HCEC 1CT (cell line): Measurements from ENCODE around the gene CARD9.

Source experiments
- DNase-seq: peaks from one replicate; pipeline ENCODE4 v3.0.0-alpha.2; 2017

The CARD9 gene

DNA sequence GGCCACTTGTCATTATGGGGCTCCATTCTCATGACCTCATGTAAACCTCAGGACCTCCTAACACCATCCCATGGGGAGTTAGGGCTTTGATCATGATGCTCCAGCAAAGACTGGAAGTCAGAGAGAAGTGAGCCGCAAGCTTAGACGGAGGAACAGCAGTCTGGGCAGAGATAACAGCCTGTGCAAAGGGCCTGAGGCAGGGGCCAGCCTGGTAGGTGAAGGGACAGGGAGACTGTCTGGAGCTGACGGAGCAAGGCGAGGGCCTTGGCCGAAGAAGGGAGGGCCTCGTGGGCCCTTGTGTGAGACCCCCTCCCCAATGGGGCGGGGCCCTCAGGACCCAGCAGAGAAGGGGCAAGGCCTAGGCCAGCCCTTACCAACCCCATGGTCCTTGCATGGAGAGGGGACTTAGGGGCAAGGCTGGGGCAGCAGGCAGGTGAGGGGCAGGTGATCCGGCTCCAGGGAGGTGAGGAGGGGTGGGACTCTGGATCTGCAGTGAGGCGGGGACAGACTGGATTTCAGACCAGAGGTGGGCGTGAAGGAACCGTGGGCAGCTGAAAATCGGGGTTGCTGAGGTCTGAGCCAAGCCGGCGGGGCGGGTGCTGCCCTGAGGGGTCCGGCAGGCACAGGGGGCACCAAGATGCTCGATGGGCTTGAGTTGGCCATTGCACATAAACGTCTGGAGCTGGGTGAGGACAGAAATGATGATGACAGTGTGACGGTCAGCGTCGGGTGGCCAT, 28.8 kb downstream of the CARD9 start:
- DNase-seq = no peak

DNA sequence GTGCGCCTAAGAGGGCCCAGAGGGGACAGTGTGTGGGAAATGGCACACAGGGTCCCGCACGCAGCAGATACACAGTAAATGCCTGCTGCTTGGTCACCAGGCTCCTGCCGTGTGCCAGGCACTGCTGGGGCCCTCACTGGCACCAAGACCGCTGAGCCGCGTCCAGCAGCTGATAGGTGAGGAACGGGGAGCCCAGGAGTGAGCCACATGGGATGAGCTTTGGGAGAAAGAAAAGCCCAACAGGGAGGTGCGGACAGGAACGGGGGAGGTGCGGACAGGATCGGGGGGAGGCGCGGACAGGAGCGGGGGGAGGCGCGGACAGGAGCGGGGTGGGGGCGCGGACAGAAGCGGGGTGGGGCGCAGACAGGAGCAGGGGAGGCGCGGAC, 29.6 kb downstream of the CARD9 start:
- no peak for DNase-seq

DNA sequence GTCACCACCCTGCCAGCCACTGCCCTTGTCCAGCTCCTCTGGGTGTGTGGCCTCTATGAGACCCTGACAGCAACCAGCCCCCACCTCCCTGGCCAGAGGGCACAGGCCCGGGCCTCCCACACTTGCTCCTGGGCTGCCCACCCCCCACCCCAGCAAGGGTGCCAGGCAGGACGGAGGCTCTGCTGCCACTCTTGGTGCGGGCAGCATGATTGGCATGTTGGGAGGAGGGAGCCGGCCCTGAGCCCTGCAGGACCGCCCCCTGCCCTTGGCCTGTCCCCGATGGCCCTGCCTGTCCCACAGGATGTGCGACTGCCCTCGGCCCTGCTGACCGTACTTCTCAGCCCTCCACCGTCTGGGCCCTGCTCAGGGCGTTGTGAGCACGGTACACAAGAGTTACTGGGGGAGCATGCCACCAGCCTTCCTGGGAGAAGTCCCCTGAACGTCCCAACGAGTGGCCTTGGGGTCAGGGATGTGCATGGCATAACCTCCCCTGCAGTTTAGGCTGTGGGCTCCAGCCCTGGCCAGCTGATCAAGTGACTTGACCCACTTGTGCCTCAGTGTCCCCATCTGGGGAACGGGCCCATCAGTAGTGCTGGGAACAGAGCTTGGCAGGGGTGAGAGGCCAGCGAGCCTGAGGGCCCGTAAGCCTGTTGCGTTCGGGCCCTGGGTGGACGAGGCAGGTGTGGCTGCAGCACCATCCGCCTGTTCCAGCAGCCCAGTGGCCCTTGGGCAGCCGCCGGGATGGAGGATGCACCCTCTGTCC, 30.2 kb downstream of the CARD9 start:
- no peak for DNase-seq

DNA sequence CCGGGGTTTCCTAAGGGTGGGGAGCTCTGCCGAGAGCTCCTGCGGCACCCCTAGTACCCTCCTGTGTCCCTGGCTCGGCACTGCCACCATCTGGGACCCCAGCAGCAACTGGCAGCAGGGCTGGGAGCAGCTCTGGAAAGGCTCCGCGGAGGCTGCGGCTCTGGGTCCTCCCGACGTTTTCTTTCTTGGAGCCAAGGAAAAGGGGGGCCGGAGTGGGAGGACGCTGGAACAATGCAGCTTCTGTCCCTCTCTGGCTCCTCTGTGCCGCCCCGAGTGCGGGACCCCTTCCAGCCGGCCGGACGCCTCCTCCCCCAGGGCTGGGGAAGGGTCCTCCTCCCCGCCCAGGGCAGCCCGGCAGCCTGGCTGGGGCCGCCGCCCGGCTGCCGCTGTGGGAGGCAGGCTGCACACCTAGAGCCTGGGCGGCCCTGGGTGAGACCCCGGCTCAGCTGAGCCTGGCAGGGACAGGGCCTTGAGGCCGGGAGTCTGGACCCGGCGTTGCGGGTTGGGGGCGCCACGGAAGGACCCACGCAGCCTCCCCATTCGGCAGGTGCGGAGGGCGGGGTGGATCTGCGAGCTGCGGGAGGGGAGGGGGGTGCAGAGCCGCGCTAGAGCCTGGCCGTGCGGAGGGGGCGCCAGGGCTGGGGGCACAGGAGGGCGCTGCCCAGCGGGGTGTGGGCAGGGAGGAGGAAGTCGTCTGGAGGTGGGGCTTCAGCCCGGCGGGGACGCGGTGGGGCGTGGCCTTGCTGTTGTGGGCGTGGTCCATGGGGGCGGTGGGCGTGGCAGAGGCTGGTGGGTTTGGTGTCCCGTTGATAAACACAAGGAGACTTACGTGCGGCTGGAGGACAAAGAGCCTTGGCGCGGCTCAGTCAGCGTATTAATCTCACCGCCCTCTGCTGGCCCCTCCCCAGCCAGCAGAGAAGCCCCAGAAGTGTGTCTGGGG, 31.0 kb downstream of the CARD9 start:
- DNase-seq = peak; percentile 19

DNA sequence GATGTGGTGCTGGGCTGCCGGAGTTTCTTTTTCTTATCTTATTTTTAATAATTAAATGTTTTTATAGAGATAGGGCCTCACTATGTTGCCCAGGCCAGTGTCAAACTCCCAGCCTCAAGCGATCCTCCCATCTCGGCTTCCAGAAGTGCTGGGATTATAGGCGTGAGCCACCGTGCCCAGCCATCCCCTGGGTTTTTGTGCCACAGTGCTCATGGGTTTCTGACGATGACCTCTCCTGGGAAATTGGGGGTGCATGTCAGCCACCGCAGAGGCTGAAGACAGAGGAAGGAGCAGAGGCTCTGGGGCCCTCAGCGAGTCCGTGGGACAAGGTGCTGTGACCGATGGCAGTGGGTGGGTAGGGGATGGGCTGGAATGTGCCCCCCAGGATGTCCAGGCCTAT, 31.7 kb downstream of the CARD9 start:
- DNase-seq = no peak

DNA sequence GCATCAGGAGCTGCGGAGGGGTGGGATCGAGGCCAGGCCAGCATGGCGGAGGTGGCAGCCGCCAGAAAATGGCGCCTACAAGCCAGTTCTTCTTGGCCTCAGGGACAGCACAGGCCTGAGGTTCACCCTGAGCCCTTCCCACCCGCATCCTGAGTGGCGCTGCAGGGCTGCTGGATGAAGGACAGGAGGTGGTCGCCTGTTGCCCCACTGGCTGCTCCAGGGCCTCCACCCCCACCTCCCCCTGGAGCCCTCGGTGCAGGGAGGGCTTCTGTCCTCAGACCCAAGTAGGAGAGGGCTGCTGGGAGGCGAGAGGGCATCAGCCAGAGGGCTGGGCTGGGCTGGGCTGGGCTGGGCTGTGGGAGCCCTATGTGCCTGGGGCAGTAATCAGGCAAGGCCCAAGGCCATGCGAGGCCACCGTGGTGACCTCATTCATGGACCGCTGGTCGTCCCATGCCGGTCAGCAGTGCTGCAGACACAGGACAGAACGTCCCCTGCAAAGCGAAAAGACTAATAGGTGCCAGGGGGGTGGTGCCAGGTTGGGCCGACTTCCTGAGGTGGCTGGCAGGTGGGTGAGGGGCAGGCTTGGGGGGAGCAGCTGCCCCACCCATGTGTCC, 32.3 kb downstream of the CARD9 start:
- no peak for DNase-seq

DNA sequence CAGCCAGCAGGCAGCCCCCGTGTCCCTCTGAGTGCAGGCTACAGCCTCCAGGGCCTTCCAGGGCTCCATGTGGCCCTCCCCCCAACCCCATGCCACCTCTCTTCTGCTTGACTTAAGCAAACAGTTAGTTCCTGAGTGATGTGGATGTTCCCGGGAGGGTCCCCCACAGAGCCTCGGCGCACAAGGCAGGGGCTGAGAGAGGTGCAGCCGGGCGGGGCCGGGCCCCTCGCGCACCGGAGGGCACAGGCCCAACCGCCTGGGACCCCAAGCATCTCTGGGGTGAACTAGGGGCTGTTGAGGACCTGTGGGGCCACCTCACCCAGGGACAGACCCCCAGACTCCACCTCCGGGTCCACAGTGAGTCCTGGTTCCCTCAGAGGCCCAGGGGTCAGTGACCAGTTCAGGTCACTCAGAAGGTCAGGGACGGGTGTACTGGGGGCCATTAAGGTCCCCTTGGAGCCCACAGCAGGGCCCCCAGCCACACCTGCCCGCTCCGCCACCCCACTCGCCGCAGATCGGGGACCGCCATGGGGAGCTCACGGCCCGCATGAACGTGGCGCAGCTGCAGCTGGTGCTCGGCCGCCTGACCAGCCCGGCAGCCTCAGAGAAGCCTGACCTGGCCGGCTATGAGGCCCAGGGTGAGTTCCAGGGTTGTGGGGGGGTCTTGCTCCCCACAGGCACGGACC, 33.0 kb downstream of the CARD9 start:
- DNase-seq = no peak

DNA sequence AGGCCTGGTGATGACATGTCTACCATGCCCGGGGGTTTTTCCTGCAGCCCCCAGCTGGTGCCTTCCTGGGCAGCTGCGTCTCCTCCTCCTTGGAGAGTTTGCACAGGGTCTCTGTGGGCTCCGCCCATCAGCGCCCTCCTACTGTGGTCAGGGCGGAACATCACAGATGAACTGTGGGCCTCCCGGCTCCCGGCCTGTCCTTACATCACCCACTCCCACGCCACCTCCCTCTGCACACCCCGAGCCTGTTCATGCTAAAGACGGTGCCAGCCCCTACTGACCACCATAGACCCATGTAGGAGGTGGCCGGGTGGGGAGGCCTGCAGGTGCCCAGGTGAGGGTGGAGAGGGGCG, 33.5 kb downstream of the CARD9 start:
- DNase-seq = no peak

DNA sequence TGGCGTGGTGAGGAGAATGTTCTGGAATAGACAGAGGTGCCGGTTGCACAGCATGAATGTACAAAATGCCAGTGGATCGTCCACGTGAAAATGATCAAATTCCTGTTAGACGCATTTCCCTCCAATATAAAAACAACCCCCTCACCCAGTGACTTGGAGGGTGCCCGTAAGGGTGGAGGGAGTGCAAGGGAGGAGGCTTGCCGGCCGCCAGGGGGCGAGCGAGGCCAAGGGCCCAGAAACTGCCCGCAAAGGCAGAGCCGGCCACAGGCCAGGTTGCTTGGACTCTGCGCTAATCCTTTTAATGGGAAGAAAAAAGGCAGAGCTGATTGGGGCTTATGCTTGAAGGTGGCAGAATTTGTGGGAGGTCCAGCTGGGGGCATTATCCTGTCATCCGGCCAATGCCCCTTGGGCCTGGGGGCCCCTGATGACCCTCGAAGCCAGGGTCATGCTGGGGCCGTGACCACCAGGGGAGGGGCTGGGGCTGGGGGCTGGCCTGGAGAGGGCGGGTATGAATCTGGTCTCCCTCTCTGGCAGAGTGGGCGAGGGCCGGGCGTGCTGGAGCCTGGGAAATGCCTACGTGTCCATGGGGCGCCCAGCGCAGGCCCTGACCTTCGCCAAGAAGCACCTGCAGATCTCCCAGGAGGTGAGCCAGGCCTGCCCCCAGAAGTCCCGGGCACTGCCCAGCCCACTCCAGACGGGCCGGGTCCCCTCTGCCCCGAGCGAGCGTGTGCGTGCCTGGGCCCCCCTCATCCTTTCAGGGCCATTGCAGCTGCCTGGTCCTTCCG, 34.1 kb downstream of the CARD9 start:
- DNase-seq = peak; percentile 33

DNA sequence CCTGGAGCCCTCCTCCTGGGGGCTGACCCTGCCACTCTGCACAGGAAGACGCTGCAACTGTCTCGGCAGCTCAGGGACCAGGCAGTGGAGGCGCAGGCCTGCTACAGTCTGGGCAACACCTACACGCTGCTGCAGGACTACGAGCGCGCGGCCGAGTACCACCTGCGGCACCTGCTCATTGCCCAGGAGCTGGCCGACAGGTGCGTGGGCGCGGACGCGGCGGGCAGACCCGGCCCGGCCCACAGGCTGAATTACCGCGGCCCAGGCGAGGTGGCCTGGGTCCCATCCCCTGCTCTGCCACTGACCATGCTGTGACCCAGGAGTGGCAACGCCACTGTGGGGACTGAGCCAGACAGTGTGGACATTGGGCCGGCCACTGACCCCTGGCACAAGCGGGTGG, 35.0 kb downstream of the CARD9 start:
- no peak for DNase-seq

DNA sequence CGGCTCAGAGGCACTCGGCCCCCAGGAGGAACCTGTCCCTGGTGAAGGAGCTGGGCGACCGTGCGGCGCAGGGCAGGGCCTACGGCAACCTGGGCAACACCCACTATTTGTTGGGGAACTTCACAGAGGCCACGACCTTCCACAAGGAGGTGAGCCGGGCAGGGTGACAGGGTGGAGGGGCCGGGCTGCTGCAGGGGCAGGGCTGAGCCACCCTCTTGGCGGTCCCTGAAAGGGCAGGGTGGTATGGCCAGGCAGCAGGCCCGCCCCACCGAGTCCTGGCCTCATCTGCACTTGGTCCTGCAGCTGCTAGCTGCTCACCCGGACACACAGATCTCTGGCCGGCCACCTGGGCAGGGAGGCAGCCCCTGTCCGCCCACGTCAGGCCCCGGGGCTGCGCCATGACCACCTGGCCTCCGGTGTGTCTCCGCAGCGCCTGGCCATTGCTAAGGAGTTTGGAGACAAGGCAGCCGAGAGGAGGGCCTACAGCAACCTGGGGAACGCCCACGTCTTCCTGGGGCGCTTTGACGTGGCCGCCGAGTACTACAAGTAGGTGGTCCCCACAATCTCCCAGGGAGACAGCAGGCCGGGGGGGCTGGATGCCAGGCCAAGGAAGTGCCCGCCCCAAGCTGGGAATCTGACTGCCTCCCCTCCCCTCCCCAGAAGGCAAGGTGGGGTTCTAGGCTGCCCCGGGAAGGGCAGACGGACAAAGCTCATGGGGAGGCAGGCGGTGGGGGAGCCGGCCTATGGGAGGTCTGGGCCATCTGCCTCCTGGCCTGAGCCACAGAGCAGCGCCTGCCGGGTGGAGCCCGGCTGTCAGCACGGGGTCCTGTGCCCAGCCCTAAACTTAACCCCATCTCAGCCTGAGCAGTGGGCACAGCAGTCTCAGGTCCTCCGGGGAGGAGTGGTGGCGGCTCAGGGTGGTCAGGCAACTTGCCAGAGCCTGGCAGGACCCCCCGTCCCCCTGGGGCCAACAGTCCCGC, 35.8 kb downstream of the CARD9 start:
- no peak for DNase-seq

DNA sequence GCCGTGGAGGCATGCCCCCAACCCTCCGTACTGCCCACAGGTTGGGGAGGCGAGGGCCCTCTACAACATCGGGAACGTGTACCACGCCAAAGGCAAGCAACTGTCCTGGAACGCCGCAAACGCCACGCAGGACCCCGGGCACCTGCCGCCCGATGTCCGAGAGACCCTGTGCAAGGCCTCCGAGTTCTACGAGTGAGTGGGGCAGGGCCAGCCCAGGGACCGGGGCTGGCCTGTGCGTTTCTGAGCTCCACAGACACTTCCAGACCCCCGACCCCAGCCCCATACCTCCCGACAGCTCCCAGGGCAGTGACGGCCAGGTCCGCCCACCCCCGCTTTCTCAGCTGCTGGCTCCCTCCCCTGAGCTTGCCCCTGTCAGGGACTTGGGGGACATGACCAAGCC, 36.6 kb downstream of the CARD9 start:
- DNase-seq = no peak

DNA sequence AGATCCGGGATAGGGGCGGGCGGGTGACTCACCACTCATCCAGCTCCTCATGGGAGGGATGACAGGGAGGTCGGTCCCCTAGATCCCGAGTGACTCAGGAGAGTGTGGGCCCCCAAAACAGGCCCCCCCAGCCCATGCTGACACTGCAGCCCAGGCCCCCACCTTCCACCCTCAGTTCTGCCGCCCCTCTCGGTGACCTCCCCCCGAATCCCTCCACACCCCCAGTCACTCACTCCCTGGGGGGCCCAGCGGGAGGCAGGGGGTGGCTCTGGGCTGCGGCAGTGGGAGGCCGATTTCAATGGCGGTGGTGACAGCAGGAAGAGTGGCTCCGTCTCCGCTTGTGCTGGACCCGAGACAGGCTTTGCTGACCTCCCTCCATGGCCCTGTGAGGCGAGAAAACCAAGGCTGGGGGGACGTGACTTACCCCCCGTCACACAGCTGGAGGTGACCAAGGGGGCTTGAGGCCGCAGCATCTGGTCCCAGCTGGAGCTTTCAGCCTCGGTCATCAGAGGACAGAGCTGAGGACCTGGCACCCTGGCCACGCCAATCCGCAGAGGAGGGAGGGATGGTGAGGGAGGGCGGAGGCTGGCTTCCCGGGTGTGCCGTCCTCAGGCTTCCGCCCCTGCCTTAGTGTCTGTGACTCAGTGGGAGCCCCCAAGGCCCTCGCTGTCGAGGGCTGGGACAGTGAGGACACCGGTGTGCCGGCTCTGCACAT, 37.2 kb downstream of the CARD9 start:
- no peak for DNase-seq

DNA sequence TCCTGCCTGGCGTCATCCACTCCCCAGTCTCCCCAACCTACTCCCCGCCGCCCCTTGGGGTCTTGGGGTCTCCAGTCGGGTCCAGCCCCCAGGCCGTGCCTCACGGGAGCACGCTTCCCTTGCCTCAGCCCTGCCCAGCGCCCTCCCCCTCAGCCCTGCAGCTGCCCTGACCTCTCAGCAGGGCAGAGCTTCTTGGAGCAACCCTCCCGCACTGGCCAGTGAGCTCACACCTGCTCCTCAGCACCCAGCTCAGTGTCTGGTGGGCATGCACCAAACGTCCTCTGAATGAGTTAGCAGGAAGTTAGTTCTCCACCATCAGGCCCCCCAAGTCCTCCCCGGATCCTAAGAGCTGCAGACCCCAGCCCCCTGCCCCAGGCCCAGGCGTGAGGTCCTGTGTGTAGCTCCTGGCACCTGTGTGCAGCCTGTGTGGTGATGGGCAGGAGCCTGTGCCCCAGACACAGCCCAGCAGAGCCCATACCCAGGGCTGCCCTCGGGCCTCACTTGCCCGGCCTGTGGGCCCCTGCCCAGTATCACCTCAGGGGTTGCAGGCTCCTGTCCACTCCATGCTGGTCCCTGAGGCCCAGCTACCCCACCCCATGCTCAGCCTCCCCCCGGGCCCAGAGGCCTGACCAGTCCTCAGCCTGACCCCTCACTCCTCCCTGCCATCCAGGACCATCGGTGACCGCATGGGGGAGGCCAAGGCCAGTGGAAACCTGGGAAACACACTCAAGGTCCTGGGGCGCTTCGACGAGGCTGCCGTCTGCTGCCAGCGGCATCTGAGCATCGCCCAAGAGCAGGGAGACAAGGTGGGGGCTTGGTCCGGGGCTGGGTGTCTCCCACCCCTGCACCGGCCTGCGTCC, 37.9 kb downstream of the CARD9 start:
- no peak for DNase-seq

DNA sequence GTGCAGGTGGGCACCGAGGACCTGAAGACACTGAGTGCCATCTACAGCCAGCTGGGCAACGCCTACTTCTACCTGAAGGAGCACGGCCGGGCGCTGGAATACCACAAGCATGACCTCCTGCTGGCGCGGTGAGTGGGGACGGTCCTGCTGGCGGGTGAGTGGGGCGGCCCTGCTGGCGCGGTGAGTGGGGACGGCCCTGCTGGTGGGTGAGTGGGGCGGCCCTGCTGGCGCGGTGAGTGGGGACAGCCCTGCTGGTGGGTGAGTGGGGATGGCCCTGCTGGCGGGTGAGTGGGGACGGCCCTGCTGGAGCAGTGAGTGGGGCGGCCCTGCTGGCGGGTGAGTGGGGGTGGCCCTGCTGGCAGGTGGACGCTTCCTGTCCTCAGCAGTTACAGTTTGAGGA, 38.9 kb downstream of the CARD9 start:
- no peak for DNase-seq

DNA sequence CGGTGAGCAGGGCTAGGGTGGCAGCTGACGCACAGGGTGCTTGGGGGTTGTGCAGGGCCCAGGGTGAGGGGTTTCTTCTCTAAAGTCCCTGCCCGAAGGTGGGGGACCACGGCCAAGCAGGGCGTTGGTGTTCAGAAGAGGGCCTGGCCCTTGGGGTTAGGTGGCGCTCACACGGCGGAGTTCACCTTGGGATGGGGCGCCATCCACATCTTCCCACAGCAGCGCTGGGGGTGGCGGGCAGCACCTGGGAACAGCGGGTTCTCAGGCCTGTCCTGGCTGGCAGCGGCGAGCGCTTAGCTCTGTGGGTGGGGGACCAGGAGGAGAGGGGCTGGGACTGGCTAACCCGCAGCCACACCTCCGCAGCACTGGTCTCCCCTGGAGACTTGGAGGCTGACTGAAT, 40.0 kb downstream of the CARD9 start:
- no peak for DNase-seq

DNA sequence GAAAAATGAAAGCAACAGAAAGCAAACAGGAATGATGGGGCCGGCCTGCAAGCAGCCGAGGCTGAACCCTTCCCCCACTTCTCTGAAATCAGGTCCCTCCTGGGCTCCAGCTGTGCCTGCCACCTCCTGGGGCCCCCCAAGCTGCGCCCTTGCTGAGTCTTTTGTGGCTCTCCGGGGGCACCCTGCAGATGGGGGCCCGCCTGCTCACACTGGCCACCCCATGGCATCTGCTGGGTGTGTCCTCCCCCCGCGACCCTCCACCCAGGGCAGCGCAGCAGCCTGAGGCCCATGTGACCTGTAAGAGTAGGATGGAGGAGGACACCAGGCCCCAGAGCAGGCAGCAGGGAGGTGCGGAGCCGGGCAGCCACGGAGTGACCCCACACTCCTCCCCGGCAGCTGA, 40.4 kb downstream of the CARD9 start:
- no peak for DNase-seq

DNA sequence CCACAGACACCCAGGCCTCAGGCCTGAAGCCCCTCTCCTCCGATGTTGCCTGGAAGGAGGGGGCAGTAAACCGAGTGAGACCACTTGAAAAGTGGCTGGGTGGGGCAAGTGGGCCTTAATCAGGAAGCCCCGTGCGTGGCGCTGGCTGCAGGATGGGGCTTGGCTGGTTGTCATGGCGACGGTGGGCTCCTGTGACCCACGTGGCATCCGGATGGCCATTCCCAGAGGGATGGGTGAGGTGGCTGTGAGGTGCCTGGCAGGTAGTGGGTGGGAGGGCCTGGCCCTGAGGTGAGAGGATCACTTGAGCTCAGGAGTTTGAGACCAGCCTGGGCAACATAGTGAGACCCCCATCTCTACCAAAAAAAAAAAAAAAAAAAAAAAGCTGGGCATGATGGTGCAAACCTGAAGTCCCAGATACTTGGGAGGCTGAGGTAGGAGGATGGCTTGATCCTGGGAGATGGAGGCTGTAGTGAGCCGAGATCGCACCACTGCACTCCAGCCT, 40.9 kb downstream of the CARD9 start:
- no peak for DNase-seq
